Glutamatergic neuron (in vitro differentiated cells): Measurements from ENCODE around the gene PRXL2B. TPM values are rescaled to one million over a fixed set of nuclear protein-coding genes. Genes with fewer than 3 reads are reported as not detected.
A peak's percentile ranks its signal among the peaks of the same experiment; 100 is the strongest.

Experiments used
- DNase-seq: peaks from one replicate; pipeline ENCODE4 v3.0.0; 2022
- H3K27ac Mint-ChIP-seq: one replicate; pipeline ENCODE4 v1.8.0; 2020; ENCODE audit warnings: mild to moderate bottlenecking, mixed read lengths, inconsistent platforms; ENCODE audit not compliant: unreplicated experiment
- H3K27me3 Mint-ChIP-seq: one replicate; pipeline ENCODE4 v1.8.0; 2020; ENCODE audit warnings: mild to moderate bottlenecking, moderate library complexity, mixed read lengths, inconsistent platforms; ENCODE audit not compliant: unreplicated experiment
- H3K36me3 Mint-ChIP-seq: one replicate; pipeline ENCODE4 v1.8.0; 2020; ENCODE audit warnings: mild to moderate bottlenecking, mixed read lengths, inconsistent platforms; ENCODE audit not compliant: unreplicated experiment
- H3K4me1 Mint-ChIP-seq: one replicate; pipeline ENCODE4 v1.8.0; 2020; ENCODE audit warnings: mild to moderate bottlenecking, low read depth, mixed read lengths, inconsistent platforms; ENCODE audit not compliant: unreplicated experiment
- H3K4me3 Mint-ChIP-seq: one replicate; pipeline ENCODE4 v1.8.0; 2020; ENCODE audit warnings: mild to moderate bottlenecking, mixed read lengths, inconsistent platforms; ENCODE audit not compliant: unreplicated experiment
- H3K9me3 Mint-ChIP-seq: one replicate; pipeline ENCODE4 v1.8.0; 2020; ENCODE audit warnings: mild to moderate bottlenecking, moderate library complexity, mixed read lengths, inconsistent platforms; ENCODE audit not compliant: unreplicated experiment
- CTCF ChIP-seq: fragments of 200-600 bp; sonication (generic); IDR thresholded peaks from one replicate; pipeline ENCODE4 v1.5.0; 2021; ENCODE audit not compliant: partially characterized antibody, unreplicated experiment
- total RNA-seq: library from RNA; stranded (reverse); fragmentation: NEBNext Ultra II Directional; extraction: Animal tissue kit (Norgen Biotek cat#: 25700); gene quantifications from one replicate; pipeline ENCODE4 v1.2.1, GENCODE V29; 2021; ENCODE audit not compliant: unreplicated experiment

Gene PRXL2B
- total RNA-seq, 1 donor from 2014 or later = 46.1 TPM

DNA sequence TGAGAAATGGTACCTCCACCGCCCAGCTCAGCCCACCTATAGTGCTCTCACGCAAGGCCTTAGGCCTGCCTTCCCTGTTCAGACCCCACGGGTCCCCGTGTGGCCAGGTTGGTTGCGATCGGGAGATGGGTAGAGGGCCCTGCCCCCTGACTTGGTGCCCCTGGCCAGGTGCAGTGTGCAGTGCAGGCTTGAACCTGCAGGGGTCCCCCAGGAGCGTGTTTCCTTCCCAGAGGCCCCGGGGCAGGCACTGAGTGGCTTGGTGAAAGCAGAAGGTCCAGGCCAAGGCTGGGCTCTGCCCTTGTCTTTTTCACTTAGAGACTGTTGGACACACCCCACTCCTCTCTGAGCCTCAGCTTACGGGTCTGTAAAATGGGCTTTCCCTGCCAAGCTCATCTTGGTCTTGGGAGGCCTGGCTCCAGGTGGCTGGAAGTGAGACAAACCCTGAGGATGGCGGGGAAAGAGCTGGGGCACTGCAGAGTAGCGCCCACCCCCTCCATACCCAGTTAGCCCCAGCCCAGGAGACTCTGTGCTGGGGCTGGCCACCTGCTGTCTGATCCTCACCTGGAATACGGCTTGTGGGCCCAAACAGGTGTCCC, 47.2 kb upstream of the PRXL2B start:
- Mint-ChIP-seq H3K27me3 (peaks cover 13% of the 10 kb centered on the region), H3K4me3 (no peak overlapping the region), H3K4me1 (peaks cover 11% of the 10 kb centered on the region), H3K36me3 (no peaks in the 10 kb centered on the region), H3K9me3 (peaks cover 2% of the 10 kb centered on the region), H3K27ac (no peak overlapping the region)
- DNase-seq = peak; percentile 53
- TF ChIP-seq CTCF = peak; percentile 57

DNA sequence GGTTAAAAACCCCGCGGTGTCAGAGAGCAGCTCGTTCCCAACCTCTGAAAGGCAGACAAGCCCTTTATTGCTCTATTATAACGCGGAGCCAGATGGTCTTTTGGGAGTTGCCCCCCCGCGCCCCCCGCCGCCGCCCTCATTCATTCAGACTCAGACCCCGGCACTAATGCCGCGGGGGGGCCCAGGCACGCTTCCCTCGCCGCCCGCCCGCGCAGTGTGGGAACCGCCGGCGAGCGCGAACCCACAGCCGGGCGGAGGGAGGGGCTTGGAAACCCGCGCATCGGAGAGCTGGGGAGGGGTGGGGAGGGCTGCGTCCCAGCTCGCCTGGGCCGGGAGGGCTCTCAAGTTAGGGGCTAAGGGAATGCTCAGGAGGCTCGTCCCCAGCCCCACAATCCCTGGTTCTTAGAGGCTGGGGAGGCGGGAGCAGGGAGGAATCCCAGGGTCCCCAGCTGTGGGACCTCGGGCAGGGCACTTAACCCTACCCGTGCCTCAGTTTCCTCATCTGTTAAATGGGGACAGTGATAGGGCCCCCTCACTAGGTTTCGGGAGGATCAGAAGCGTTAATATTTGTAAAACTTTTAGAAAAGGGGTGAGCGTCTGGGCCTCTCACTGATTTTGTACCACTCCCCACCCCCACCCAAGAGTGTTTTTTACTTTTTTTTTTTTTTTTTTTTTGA, 45.6 kb upstream of the PRXL2B start:
- peaks cover 2% of the 10 kb centered on the region for H3K9me3 Mint-ChIP-seq
- DNase-seq = peak; percentile 59

DNA sequence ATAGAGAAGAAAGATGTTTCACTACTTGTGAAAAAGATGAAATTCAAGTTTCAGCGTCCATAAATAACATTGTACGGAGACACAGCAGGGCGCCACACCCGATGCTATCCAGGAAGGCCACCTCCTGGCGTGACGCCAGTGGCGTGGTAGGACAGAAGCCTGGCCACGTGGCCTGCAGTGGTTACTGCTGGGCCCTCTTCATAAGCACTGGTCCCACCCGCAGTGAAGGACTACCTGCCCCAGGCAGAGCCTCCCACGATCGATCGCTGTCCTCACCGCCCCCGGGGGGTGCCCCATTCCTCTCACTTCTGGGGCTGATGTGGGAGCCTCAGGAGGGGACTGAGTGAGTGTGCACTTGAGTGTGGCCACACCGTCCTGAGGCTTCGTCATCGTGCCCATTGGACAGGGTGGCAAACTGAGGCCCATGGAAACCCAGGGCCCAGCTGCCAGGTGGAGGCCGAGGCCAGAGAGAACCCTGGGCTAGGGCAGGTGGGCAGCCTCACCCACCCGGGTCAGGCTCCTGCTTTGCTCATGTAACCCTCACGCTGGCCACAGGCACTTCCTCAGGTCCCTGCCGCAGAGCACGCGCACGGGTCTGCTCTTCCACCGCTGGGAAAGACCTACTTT, 44.8 kb upstream of the PRXL2B start:
- Mint-ChIP-seq H3K27ac (no peak overlapping the region), H3K36me3 (no peaks in the 10 kb centered on the region), H3K9me3 (peaks cover 2% of the 10 kb centered on the region), H3K27me3 (peaks cover 3% of the 10 kb centered on the region), H3K4me3 (peak overlapping the region; percentile 42), H3K4me1 (peaks cover 4% of the 10 kb centered on the region)
- DNase-seq = no peak
- TF ChIP-seq CTCF = no peak

More for the DNA sequence above, 45.6 kb upstream of the PRXL2B start:
- Mint-ChIP-seq H3K4me1 (peaks cover 8% of the 10 kb centered on the region), H3K36me3 (no peaks in the 10 kb centered on the region), H3K27ac (no peak overlapping the region), H3K27me3 (peaks cover 7% of the 10 kb centered on the region), H3K4me3 (no peak overlapping the region)
- no peak for TF ChIP-seq CTCF

GRCh38 chr1:2542246-2542915, 44.2 kb upstream of the PRXL2B start:
- H3K4me3 Mint-ChIP-seq = no peak overlapping the region
- no peak for TF ChIP-seq CTCF
- H3K4me1 Mint-ChIP-seq = peaks cover 4% of the 10 kb centered on the region
- DNase-seq = no peak
- H3K9me3 Mint-ChIP-seq = peaks cover 2% of the 10 kb centered on the region
- no peaks in the 10 kb centered on the region for H3K36me3 Mint-ChIP-seq
- H3K27me3 Mint-ChIP-seq = peaks cover 5% of the 10 kb centered on the region
- H3K27ac Mint-ChIP-seq = peak overlapping the region; percentile 39
